D341Med (cell line): ENCODE data around the gene P3R3URF.
A peak's percentile ranks its signal among the peaks of the same experiment; 100 is the strongest.

Experiments
- DNase-seq: peaks from one replicate; pipeline ENCODE4 v3.0.0; 2012; ENCODE audit warnings: low spot score

P3R3URF gene

DNA sequence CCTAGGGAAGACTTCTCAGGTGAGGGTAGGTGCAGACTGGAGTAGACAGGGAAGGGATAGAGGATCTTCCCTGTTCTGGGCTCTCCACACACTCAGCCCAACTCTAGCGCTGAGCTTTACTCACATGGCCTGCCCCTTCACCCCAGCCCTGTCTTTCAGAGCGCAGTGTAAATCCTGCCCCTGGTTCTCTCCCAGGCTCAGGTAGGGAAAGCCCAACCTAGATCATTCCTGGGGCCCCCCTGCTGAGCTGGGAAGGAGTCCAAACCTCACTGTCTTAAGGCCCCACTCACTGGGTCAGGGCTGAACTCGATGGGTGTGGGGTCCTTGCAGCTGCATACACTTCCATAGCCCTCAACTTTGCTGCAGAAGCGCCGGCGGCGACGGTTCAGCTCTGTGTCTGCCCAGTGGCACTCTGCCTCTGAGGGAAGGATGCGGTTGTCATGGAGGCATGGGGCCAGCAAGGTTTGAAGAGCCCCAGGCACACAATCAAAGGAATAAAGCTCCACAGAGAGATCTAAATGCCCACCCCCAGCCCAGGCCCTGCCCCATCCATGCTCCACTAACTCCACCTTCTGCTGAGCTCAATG, 17.8 kb upstream of the P3R3URF start:
- no peak for DNase-seq

DNA sequence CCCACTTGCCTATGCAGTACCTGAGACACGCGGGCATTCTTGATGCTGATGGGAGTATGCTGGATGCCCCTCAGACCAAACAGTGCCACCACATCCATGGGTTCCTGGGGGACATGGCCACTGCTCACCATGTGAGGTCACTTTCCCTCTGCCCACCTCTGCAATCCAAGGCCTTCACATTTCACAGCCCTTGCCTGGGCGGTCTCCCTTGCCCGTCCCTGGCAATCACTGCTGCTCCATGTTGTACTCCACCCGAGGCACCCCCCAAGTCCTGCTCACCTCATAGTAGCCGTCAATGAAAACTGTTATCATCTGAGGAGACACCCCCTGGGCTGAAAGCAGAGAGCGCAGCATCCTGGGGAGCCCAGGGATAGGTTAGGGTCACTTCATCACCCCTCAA, 17.0 kb upstream of the P3R3URF start:
- DNase-seq = no peak

DNA sequence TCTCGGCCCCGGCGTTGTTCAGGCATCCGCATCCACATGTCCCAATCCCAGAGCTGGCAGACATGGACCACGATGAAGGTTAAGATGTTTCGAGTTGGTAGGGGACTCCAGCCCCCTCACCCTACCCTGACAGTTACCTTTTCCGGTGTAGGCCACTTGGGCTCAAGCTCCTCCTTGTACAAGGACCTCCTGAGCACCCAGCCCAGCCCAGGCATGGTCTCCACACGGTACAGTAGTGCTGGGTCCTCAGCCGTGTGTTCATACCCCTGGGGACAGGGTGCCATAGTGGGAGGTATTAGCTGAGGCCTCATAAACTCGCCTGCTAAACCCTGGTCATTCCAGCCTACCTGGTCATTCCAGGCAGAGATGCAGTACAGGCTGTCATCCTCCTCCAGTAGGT, 15.9 kb upstream of the P3R3URF start:
- no peak for DNase-seq

DNA sequence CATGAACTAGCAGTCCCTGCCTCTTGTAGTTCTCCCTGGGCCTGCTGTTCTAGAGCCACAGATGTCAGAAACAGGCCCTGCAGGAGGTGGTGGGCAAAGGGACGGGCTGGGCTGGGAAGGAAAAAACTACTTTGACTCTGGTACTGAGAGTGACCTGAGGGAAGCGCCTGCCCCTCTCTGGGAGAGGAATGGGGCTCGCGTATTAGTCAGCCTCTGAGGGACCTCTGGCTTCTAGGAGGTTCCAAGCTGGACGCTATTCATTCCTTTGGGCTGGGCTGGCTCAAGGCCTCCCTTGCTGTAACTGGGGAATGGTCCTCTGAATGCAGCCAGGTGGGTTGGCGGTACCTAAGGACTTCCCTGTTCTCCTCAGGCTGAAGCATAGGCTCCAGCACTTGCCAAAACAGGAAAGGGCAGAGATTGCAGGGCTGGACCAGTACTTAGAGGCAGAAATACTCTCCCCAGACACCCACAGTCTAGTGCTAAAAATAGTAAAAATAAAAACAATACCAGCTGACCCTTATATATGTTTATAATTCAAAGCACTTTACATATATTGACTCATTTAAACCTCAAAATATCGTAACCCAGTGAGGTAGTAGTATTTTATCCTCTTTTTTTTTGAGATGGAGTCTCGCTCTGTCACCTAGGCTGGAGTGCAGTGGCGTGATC, 14.9 kb upstream of the P3R3URF start:
- no peak for DNase-seq

DNA sequence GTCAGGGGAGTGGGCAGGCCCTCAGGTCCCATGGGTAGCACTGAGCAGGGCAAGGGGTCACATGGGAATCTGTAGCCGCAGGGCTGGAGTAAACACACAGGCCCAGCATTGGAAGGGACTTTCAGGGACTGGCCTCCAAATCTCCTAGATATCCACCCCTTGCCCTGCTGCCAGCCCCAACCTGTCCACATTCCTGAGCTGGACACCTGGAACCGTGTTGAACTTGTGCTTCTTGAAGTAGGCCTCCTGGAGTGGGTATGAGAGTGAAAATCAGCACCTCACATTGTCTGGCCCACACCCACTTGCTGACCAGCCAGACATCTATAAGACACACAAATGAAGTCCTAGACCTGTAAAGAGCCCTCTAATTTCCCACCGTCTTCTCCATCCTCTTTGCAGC, 14.3 kb upstream of the P3R3URF start:
- DNase-seq = no peak

DNA sequence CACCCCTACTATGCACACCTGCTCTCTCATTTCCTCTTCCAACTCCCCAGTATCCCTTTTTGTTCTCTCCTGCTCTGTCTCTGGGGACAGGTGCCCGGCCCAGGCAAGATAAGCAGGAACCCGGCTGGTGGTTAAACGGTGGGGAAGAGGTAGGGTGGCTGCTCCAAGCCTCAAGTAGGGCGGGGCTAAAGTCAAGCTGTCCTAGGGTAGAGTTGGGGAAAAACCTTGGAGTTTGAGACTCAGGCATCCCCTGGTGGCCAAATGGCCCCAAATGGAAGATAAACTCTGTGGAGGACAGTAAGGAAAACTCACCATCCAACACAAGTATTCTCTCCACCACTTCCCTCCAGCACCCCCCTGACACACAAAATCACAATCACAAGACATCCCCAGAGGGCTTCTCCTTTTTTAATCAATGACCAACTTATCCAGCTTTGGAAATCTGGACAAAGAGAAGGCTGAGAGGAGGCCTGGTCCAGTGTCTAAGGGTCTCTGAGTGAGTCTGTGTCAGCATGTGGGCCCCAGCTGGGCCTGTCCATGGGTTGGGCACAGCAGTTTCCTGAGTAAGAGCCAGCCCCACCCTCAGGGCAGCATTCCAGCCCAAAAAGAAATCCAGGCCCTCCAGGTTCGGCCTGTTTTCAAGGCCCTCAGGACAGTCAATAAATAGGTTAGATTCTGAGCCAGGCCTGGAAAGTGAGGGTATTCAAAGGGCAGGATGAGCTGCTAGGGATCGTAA, 12.2 kb upstream of the P3R3URF start:
- no peak for DNase-seq

DNA sequence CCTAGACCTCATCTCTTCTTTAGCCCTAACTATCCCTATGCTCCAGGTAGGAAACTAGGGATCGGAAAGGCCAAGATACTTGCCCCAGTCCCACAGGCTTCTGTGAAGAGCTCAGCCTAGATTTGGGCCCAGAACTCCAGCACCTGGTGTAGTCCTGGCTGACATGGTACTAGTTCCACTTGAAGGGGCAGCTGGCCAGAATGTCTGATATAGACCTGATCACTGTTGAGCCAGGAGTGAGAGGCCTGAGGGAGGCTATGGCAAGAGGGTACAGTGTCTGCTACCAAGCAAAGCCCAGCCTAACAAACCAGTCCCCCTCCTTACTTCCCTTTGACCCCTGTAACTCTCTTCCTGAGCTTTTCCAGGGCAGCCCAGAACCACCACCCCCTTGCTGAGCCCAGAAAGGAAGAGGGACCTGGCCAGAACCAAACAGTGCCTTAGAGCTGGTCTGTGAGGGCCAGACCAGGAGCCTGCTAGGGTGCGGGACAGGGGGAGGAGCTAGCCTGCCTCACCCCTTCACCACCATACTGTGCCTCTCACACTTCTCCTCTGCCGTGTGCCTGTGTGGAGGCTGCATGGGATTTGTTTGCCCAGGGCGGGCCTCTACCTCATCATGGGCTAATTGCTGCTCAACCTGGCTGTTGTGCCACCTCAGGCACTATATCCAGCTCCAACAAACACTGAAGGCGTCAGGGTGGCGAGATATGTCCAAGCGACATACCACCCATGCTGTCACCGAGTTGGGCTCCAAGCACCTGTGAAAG, 11.0 kb upstream of the P3R3URF start:
- DNase-seq = no peak

DNA sequence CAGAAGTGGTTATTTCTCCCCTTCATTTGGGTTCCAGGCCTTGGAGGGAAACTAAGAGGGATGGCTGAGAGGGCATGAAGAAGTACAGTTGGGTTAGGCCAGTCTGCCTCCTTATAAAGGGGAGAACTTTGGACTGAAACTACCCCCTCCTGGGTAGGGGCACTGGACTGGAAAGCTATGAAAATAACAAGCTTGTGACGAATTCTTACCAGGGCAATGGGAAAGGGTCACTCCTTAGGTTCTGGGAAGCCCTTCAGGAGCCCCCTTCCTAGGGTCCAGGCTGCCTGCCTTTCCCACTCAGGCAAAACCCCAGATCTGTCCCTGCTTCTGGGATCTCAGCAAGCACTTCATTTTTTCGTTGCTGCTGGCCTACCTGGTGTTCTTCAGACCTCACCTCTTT, 9.8 kb upstream of the P3R3URF start:
- DNase-seq = no peak

DNA sequence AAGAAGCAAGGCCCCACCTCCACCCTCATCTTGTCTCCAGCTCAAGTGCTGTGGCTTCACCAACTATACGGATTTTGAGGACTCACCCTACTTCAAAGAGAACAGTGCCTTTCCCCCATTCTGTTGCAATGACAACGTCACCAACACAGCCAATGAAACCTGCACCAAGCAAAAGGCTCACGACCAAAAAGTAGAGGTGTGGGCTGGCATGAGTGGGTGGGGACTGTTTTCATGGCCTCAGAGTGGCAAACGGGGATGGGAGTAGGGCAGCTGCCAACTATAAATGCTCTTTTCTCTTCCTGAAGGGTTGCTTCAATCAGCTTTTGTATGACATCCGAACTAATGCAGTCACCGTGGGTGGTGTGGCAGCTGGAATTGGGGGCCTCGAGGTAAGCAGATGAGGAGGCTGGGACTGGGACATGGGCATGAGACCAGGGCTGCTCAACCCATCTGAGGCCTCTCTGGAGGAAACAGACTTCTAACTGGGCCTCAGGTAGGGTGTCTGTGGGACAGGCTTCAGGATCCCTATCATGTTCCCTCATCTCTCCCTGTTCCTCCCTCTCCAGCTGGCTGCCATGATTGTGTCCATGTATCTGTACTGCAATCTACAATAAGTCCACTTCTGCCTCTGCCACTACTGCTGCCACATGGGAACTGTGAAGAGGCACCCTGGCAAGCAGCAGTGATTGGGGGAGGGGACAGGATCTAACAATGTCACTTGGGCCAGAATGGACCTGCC, 8.8 kb upstream of the P3R3URF start:
- no peak for DNase-seq

DNA sequence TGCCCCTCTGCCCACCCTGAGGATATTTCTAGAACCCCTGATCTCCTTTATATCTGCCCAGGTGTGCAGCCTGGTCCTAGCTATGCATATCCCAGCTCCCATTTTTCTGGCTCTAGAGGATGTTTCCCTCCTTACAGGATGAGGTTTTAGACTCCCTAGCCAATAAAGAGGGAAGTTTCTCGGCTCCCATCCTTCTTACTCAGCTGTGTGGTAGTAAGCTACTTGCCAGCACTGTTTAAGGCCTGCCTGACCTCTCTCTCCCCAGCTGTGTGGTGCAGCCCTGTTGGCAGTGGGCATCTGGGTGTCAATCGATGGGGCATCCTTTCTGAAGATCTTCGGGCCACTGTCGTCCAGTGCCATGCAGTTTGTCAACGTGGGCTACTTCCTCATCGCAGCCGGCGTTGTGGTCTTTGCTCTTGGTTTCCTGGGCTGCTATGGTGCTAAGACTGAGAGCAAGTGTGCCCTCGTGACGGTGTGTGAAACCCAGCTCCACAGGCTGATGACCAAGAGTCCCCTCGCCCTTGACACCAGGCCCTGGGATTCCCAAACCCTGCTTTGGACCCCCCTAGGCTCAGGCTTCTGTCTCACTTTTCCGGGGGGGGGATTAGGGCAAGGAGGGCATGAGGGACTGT, 7.8 kb upstream of the P3R3URF start:
- DNase-seq = no peak

DNA sequence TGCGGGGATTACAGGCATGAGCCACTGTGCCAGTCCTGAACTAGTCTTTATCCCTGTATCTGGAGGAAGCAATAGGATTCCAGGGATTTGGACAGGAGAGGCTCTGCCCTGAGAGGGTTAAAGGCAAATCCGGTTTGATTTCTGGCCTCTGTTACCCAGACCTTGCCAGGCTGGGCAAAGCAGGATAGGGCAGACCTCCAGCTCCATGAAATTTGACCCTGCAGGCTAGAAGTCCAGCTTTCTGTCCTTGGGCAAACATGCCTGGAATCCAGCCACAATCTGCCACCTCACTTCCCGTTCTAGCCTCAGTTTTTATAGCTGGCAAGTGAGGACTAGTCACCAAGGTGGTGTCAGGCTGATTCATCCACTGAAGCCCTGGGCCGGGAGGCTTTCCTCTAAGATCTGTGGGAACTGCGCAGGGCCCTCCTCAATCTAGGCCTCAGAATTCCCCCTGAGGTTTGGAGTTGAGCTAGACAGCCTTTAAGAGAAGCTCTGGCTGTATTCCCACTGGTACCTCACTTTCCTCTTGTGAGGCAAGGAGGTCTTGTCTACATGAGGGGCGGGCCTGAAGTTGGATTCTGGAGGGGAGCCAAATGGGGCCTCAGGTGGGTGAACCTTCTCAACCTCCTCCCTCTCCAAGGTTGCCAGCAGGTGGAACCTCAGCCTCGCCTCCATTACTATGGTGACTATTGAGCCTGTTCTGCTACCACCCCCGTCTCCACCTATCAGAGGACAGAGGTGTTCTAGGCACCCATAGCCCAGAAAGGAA, 7.0 kb upstream of the P3R3URF start:
- DNase-seq = no peak

DNA sequence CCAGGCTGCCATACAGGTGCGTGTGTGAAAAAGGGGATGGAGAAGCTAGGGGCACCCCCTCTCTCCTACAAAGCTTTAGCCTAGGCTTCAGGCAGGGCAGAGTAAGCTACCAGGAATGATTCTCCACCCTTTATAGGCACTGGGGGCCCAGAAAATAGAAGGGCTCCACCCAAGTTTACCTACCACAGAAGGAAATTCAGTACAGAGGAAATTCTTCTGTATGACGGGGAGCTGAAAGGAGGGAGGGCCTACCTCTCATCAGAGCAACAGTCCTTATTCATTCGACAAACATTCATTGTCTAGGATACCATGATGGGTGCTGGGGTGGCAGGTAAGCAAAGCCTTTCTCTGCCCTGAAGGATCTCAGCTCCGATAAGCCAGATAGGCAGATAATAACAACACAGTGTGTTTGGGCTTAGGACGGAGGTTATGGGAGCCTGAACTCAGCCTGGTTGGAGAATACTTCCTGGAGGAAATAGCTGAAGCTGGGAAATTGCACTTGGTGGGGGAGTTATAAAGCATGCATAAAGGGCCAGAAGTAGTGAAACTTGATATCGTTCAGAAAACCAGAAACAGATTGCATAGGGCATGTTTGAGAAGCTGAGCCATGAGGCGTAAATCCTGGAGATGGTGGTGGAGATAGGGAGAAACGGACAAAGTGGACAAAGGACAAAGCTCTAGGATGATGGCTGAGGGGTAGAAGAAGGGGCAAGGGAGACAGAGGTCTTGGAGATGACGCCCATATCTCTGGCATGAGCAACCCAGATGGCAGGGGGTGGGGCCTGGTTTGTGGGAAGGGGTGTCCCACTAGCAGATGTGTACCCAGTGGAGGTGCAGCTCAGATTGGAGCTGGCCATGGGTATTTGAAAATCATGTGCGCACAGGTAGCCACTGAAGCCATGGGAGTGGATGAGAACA, 5.3 kb upstream of the P3R3URF start:
- DNase-seq = no peak

DNA sequence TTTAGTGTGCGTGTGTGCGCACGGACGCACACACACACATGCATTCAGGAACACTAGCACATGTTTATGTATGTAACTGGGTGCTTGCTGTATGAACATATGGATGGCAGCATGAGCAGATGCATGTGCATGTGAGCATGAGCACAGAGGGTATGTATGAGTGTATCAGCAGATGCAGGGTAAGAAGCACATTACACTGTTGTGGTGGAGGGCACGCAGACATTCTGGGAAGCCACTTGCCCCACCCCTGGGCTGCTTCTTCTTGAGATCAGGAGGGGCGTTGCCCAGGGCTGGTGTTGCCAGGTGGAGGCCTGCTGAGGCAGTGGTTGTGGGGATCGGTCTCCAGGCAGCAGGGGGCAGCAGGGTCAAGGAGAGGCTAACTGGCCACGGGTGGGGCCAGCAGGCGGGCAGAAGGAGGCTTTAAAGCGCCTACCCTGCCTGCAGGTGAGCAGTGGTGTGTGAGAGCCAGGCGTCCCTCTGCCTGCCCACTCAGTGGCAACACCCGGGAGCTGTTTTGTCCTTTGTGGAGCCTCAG, 3.9 kb upstream of the P3R3URF start:
- DNase-seq = no peak

DNA sequence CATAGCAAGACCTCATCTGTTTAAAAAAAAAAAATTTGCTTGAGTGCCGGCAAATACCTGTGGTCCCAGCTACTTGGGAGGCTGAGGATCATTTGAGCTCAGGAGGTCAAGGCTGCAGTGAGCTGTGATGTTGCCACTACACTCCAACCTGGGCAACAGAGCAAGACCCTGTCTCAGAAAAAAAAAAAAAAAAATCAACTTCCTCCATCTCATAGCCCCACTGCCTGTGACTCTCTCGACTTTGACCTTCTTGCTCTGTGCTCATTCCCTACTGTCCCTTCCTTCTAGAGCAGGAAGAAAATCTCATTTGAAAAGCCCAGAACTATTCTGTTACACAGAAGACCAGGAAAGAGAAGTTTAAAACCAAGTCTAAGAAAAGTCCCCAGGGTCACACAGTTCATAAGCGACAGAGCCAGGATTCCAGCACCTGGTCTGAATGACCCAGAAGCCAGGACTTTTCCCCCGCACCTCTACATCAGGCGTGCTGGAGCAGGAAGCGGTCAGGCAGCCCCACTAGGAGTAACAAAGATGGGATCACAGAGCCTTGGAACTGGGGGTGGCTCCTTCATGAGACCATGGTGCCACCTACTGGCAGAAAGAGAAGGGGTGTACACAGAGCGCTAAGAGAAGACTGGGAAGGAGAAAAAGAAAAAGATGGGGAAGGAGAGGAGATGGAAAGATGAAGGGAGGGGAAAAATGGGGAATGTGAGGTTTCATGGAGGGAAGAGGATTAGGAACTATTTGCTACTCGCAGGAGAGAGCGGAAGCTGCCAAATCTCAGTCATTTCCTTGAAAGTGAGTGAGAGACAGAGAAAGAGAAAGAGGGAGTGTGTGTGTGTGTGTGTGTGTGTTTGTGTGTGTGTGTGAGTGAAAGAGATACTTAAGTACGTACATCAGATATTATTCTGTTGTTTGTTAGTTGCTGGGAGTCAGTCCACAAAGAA, 3.1 kb upstream of the P3R3URF start:
- DNase-seq = peak; percentile 83

DNA sequence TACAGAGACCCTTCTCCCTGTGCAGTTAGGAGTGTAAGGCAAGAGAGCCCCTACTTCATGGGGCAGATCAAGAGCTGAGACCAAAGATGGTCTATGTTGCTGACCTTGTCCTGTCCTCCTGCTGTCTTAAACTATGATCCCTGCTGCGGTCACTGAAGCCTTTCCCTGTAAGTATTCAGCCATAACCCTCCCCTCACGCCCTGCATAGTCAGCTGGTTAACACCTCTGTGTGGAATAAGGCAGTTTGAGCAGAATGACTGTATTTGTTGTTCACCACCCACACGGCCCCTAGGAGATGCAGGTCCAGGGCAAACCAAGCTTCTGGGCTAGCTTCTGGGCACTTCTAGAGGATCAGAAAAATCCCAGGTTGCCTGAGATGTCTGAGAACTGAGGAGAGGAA, 1.0 kb downstream of the P3R3URF start:
- DNase-seq = no peak

DNA sequence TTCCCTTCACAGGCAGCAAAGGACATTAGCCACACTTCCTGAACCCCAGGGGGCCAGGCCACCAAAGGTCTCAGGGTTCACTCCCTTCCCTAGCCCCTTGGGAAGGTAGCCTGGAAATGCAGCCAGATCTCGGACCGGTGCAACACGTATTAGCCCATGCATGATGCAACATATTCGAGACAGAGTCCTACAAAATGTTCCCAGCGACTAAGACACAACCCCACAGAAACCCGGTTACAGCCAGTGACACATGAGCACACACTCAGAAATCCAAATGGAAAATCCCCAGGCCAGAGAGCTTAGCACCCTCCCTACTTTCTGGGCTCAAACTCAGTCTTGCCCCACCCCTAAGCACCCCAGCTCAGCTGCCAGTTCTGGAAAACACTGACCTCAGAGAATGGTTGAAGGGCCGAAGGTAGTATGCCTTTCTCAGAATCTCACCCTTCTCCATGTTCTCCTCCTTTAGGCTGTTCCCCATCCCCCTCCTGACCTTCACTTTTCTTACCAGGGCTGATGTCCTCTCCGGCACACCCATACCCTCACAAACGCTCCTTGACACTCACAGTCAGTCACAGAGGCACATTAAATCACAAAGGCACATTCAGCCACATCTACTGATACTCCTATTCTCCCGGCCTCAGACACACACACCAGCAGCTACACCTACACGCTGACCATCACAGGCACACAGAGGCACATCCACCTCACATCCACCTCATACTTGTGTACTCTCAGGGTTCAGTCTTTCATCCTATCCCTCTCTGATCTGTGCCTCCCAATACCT, 1.6 kb downstream of the P3R3URF start, which contains the start of gene TSPAN1:
TSS of gene TSPAN1 (plus strand) at position 640 of the 784 bp plus-strand sequence. CDS start 6,021 bp downstream, outside the sequence.
- no peak for DNase-seq

DNA sequence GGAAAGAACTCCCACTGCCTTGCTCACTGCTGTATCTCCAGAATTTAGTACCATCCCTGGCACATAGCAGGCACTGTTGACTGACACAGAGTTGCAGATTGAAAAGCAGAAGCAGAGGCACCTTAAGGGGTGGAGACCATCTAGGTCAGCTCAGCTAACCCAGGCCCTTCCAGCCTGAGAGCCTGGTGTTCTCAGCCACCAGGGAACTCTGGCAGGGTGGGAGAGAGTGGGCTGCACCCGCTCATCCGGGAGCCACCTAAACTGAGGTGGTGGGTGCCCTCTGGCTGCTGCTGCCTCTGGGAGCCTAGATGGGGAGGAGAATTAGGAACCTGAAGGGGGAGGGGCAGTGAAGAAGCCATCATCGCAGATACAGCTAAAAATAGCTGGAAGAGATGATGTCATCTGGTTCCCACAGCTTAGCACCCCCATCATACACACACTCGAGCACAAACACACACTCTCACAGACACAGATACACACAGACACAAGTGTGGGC, 2.9 kb downstream of the P3R3URF start:
- peak; percentile 61 for DNase-seq
